Measurements from ENCODE around the gene ELMO3. TPM values are rescaled to one million over a fixed set of nuclear protein-coding genes. Genes with fewer than 3 reads are reported as not detected.

Gene ELMO3
- total and polyA plus RNA-seq, 2 of the 13 experiments (the other 11 are each of a cell fraction or from before 2014, with no cell fraction given): 2.6 to 4.0 TPM

GRCh38 chr16:67184995-67185650 is 13.8 kb upstream of the ELMO3 start (continued):
- no peak; the same call in 1 of the 2 replicates for TF ChIP-seq ZXDC (CRISPR knock-in tag; IDR thresholded peaks at IDR 0.05)
- peak; percentile 78 for TF ChIP-seq SP4 (CRISPR knock-in tag; IDR thresholded peaks at IDR 0.05)
- TF ChIP-seq, protein P1, sequence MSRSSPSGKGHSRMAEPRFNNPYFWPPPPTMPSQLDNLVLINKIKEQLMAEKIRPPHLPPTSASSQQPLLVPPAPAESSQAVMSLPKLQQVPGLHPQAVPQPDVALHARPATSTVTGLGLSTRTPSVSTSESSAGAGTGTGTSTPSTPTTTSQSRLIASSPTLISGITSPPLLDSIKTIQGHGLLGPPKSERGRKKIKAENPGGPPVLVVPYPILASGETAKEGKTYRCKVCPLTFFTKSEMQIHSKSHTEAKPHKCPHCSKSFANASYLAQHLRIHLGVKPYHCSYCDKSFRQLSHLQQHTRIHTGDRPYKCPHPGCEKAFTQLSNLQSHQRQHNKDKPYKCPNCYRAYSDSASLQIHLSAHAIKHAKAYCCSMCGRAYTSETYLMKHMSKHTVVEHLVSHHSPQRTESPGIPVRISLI (CRISPR knock-in tag; IDR thresholded peaks at IDR 0.05; ENCODE audit: borderline replicate concordance): peak; percentile 17; the same call in 1 of the 2 replicates
- no peak for TF ChIP-seq CENPBD1 (CRISPR knock-in tag; IDR thresholded peaks at IDR 0.05; ENCODE audit: borderline replicate concordance, low read depth)
- no peak for TF ChIP-seq SMARCE1 (IDR thresholded peaks at IDR 0.05; ENCODE audit: borderline replicate concordance)
- no peak for TF ChIP-seq CEBPB (IDR thresholded peaks at IDR 0.05; ENCODE audit: borderline replicate concordance, low read depth, low read length)
- TF ChIP-seq ZNF570 (CRISPR knock-in tag; IDR thresholded peaks at IDR 0.05; ENCODE audit: borderline replicate concordance): no peak
- TF ChIP-seq SNAI1 (CRISPR knock-in tag; IDR thresholded peaks at IDR 0.05; ENCODE audit: borderline replicate concordance): peak; percentile 81; the same call in 1 of the 2 replicates
- TF ChIP-seq ZFY (CRISPR knock-in tag; IDR thresholded peaks at IDR 0.05): peak; percentile 73
- TF ChIP-seq, protein P2, sequence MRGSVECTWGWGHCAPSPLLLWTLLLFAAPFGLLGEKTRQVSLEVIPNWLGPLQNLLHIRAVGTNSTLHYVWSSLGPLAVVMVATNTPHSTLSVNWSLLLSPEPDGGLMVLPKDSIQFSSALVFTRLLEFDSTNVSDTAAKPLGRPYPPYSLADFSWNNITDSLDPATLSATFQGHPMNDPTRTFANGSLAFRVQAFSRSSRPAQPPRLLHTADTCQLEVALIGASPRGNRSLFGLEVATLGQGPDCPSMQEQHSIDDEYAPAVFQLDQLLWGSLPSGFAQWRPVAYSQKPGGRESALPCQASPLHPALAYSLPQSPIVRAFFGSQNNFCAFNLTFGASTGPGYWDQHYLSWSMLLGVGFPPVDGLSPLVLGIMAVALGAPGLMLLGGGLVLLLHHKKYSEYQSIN (CRISPR knock-in tag; IDR thresholded peaks at IDR 0.05; ENCODE audit: borderline replicate concordance): no peak
- TF ChIP-seq, protein P3, sequence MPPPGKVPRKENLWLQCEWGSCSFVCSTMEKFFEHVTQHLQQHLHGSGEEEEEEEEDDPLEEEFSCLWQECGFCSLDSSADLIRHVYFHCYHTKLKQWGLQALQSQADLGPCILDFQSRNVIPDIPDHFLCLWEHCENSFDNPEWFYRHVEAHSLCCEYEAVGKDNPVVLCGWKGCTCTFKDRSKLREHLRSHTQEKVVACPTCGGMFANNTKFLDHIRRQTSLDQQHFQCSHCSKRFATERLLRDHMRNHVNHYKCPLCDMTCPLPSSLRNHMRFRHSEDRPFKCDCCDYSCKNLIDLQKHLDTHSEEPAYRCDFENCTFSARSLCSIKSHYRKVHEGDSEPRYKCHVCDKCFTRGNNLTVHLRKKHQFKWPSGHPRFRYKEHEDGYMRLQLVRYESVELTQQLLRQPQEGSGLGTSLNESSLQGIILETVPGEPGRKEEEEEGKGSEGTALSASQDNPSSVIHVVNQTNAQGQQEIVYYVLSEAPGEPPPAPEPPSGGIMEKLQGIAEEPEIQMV (CRISPR knock-in tag; IDR thresholded peaks at IDR 0.05; ENCODE audit: low read depth): no peak; the same call in 1 of the 2 replicates
- TF ChIP-seq NFATC3 (CRISPR knock-in tag; IDR thresholded peaks at IDR 0.05): no peak
- peak; percentile 74 for TF ChIP-seq TEAD3 (CRISPR knock-in tag; optimal IDR thresholded peaks at IDR 0.05; ENCODE audit: borderline replicate concordance)
- TF ChIP-seq ATRX (CRISPR knock-in tag; IDR thresholded peaks at IDR 0.05; ENCODE audit: borderline replicate concordance): no peak
- TF ChIP-seq GRHL1 (CRISPR knock-in tag; conservative IDR thresholded peaks at IDR 0.05): no peak
- TF ChIP-seq, protein P4, sequence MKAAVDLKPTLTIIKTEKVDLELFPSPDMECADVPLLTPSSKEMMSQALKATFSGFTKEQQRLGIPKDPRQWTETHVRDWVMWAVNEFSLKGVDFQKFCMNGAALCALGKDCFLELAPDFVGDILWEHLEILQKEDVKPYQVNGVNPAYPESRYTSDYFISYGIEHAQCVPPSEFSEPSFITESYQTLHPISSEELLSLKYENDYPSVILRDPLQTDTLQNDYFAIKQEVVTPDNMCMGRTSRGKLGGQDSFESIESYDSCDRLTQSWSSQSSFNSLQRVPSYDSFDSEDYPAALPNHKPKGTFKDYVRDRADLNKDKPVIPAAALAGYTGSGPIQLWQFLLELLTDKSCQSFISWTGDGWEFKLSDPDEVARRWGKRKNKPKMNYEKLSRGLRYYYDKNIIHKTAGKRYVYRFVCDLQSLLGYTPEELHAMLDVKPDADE (CRISPR knock-in tag; IDR thresholded peaks at IDR 0.05): no peak
- TF ChIP-seq, protein P5, sequence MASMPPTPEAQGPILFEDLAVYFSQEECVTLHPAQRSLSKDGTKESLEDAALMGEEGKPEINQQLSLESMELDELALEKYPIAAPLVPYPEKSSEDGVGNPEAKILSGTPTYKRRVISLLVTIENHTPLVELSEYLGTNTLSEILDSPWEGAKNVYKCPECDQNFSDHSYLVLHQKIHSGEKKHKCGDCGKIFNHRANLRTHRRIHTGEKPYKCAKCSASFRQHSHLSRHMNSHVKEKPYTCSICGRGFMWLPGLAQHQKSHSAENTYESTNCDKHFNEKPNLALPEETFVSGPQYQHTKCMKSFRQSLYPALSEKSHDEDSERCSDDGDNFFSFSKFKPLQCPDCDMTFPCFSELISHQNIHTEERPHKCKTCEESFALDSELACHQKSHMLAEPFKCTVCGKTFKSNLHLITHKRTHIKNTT (CRISPR knock-in tag; IDR thresholded peaks at IDR 0.05): no peak

All from HepG2 (cell line).